Uterus (tissue), 4 donors: ENCODE results near the gene PCDH17. TPM values are rescaled to one million over a fixed set of nuclear protein-coding genes. Genes with fewer than 3 reads are reported as not detected.

Source experiments
- DNase-seq, 2 donors: peaks; one replicate each; pipeline ENCODE4 v3.0.0-alpha.2; 2019 to 2020
- H3K27ac ChIP-seq, 2 donors: fragments of 200-600 bp; sonication (generic); 1 replicate in 1 of 2; 2 replicates in 1 of 2; pipeline ENCODE4 v1.5.1; 2016 to 2018
- H3K27me3 ChIP-seq, 2 donors: fragments of 200-600 bp; sonication (generic); one replicate each; pipeline ENCODE4 v1.5.1; 2018 to 2019; ENCODE audit warnings: control low read depth in 1 of 2
- H3K36me3 ChIP-seq, 2 donors: fragments of 200-600 bp; sonication (generic); one replicate each; pipeline ENCODE4 v1.5.1; 2019; ENCODE audit warnings: control low read depth in 1 of 2
- H3K4me1 ChIP-seq, 2 donors: fragments of 200-600 bp; sonication (generic); one replicate each; pipeline ENCODE4 v1.5.1; 2018 to 2019; ENCODE audit warnings: control low read depth in 1 of 2
- H3K4me3 ChIP-seq, 2 donors: fragments of 200-600 bp; sonication (generic); 1 replicate in 1 of 2; 2 replicates in 1 of 2; pipeline ENCODE4 v1.5.1; 2018 to 2019; ENCODE audit warnings: mild to moderate bottlenecking in 1 of 2
- H3K9me3 ChIP-seq, 2 donors: fragments of 200-600 bp; sonication (generic); one replicate each; pipeline ENCODE4 v1.5.1; 2019; ENCODE audit warnings: control low read depth in 1 of 2
- POLR2A ChIP-seq, 2 donors: fragments of 450-650 bp; IDR thresholded peaks; one replicate each; pipeline ENCODE4 v1.6.1; 2016; ENCODE audit warnings: antibody characterized with exemption in 2 of 2, mild to moderate bottlenecking in 1 of 2, moderate library complexity in 1 of 2
- intact Hi-C: fragments of 100-400 bp; cut with DNase I; formaldehyde crosslinking; loops from one replicate; pipeline ENCODE4 v1.15.1; 2023; ENCODE audit warnings: low total_unique reads
- total RNA-seq, 4 donors: library from RNA; depleted of rRNA in 3 of 4; stranded (reverse); fragments of >200 nt in 3 of 4; gene quantifications; one replicate each; pipeline versions ENCODE4 v1.1.0 to v1.2.4, GENCODE V29; 2014 to 2023
- TF ChIP-seq, protein P1 (sequence below), 4 experiments: fragments of 200-600 bp in 2 of 4; fragments of 450-650 bp in 2 of 4; sonication (generic) in 2 of 4; IDR thresholded peaks; one replicate each; pipeline ENCODE4 v1.5.1; 2016 to 2019; ENCODE audit warnings: antibody characterized with exemption in 4 of 4, mild to moderate bottlenecking in 2 of 4, moderate library complexity in 1 of 4
- donor health status: DM: yes; HTN: yes; CAD: no.

Gene PCDH17
- total RNA-seq, 4 donors from 2014 or later: 9.7 to 27.6 (median 18.9) TPM

DNA sequence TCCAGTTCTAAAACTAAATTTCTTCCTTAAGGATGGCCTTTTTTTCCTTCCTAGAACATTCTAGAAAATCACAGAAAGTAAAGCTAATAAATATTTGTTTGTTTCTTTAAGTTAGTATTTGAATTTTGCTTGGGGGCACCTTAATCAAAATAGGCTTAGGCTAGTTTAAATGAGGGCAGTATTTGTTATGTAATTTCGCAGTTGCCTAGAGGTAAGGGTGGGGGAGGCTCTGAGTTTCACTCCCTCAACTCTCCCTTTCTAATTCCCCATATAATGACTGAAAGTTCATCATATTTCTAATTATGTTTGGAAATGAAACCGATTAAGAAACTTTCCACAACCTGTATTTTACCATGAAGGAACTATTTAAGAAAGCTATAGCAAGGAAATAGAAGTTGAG is 40.6 kb downstream of the PCDH17 start:
- H3K4me3 ChIP-seq: no peak overlapping the region
- no peak overlapping the region for H3K27ac ChIP-seq
- intact Hi-C loops: no loop called here
- H3K4me1 ChIP-seq: peaks cover 0 to 3% of the 10 kb centered on the region in 2 donors
- H3K36me3 ChIP-seq: no peaks in the 10 kb centered on the region
- TF ChIP-seq, protein P1, sequence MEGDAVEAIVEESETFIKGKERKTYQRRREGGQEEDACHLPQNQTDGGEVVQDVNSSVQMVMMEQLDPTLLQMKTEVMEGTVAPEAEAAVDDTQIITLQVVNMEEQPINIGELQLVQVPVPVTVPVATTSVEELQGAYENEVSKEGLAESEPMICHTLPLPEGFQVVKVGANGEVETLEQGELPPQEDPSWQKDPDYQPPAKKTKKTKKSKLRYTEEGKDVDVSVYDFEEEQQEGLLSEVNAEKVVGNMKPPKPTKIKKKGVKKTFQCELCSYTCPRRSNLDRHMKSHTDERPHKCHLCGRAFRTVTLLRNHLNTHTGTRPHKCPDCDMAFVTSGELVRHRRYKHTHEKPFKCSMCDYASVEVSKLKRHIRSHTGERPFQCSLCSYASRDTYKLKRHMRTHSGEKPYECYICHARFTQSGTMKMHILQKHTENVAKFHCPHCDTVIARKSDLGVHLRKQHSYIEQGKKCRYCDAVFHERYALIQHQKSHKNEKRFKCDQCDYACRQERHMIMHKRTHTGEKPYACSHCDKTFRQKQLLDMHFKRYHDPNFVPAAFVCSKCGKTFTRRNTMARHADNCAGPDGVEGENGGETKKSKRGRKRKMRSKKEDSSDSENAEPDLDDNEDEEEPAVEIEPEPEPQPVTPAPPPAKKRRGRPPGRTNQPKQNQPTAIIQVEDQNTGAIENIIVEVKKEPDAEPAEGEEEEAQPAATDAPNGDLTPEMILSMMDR (IDR thresholded peaks at IDR 0.05): no peak
- no peak for TF ChIP-seq POLR2A (IDR thresholded peaks at IDR 0.05)
- no peaks in the 10 kb centered on the region for H3K9me3 ChIP-seq
- DNase-seq: no peak
- no peaks in the 10 kb centered on the region for H3K27me3 ChIP-seq

DNA sequence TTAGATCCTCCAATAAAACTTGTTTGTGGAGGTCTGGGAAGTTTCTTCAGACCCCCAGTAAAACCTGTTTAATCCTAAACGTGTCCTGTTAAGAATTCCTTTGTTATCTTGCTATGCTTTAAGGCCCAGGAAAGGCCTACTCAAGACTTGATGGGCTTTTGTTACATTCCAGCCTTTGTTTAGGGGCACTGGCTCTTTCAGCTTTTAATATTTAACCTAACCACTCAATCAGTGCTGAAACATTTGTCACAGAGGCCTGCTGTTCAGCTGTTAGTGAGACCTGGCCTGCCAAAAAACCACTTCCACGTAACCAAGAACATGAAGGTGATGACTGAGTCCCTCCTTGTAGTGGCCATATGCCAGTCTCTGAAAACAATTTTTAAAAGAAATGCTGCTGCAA is 41.7 kb downstream of the PCDH17 start:
- intact Hi-C loops: no loop called here
- no peaks in the 10 kb centered on the region for H3K9me3 ChIP-seq
- no peaks in the 10 kb centered on the region for H3K36me3 ChIP-seq
- H3K27me3 ChIP-seq: no peaks in the 10 kb centered on the region
- TF ChIP-seq, protein P1 (IDR thresholded peaks at IDR 0.05): no peak
- TF ChIP-seq POLR2A (IDR thresholded peaks at IDR 0.05): no peak
- peaks cover 0 to 3% of the 10 kb centered on the region in 2 donors for H3K4me1 ChIP-seq
- H3K4me3 ChIP-seq: no peak overlapping the region
- H3K27ac ChIP-seq: no peak overlapping the region
- DNase-seq: no peak

DNA sequence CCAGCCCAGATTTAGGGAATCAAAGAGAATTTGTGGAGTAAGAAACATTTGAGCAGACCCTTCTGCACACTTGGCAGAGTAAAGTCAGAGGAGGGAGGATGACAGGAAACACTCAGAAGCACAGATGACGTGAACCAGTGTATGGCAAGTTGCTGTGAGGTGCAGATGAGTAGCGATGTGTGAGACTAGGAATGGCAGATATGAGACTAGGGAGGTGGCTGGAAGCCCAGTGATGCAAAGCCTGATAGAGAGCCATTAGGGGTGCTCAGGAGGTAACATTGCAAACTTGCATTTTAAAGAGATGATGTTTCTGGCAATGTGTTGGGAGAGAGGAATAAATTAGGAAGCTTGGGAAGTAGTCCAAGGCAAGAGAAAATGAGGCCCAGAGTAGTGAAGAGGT is 44.0 kb downstream of the PCDH17 start:
- Histone ChIP-seq H3K27me3 (no peaks in the 10 kb centered on the region), H3K4me3 (no peak overlapping the region), H3K27ac (no peak overlapping the region), H3K4me1 (peaks cover 0 to 3% of the 10 kb centered on the region in 2 donors), H3K36me3 (no peaks in the 10 kb centered on the region), H3K9me3 (no peaks in the 10 kb centered on the region)
- no peak for DNase-seq
- intact Hi-C loops: no loop called here
- no peak for TF ChIP-seq POLR2A (IDR thresholded peaks at IDR 0.05)
- TF ChIP-seq, protein P1 (IDR thresholded peaks at IDR 0.05): no peak

DNA sequence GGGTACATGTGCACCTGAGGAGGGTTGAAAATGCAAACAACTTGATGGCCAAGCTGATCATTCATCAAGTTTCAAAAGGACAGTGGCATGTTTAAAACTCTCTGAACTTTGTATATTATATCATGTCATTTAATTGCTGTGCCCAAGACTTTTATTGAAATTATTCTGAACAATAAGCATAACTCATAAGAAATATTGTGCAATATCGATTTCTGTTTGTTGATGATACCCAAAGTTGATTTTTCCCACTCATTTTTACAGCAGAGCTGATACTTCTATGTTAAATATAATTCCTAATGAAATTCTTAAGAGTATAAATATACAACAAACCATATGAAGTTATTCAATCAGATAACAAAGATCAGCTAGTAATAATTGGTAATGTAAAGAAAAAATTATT is 49.1 kb downstream of the PCDH17 start:
- peaks cover 0 to 3% of the 10 kb centered on the region in 2 donors for H3K4me1 ChIP-seq
- H3K9me3 ChIP-seq: no peaks in the 10 kb centered on the region
- no peak overlapping the region for H3K27ac ChIP-seq
- no peaks in the 10 kb centered on the region for H3K36me3 ChIP-seq
- no peak overlapping the region for H3K4me3 ChIP-seq
- no peaks in the 10 kb centered on the region for H3K27me3 ChIP-seq
- DNase-seq: no peak
- TF ChIP-seq POLR2A (IDR thresholded peaks at IDR 0.05): no peak
- TF ChIP-seq, protein P1 (IDR thresholded peaks at IDR 0.05): no peak
- intact Hi-C loops: no loop called here

DNA sequence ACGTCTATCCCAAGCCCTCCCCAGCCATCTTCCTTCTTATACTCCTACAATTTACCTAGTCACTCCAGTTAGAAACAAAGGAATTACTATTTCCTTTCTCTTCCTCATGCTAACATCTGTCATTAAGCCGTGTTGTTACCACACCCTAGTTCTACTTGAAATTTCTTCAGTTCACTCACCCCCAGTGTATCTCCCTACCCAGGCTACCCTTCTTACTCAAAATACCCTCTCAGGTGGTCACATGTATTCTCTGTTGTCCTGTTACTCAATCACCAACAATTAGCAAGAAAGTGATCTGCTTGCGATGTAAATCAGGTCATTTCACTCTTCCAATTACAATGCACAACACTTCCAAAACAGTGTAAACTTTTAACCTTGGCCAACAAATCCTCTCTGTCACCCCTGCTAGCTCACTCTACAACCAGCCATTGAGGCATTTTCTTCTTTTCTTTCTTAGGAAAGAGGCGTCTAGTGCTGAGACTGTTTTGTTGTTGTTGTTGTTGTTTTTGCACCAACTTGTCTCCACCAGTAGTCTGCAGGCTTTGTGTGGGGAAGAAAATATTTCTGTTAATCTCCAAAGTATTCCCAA is 50.7 kb downstream of the PCDH17 start:
- no peak for DNase-seq
- TF ChIP-seq, protein P1 (IDR thresholded peaks at IDR 0.05): no peak
- TF ChIP-seq POLR2A (IDR thresholded peaks at IDR 0.05): no peak
- Histone ChIP-seq H3K4me3 (no peak overlapping the region), H3K27ac (no peak overlapping the region), H3K9me3 (no peaks in the 10 kb centered on the region), H3K4me1 (no peaks in the 10 kb centered on the region), H3K27me3 (no peaks in the 10 kb centered on the region), H3K36me3 (no peaks in the 10 kb centered on the region)
- intact Hi-C loops: no loop called here
